GM23338 (cell line): ENCODE measurements around the gene CHKB. TPM values are rescaled to one million over a fixed set of nuclear protein-coding genes. Genes with fewer than 3 reads are reported as not detected.

ENCODE experiments used
- ATAC-seq: fragments of 200-7000 bp; cut with Tn5 transposase; 3 replicates; pipeline ENCODE4 v1.9.1; 2020
- DNase-seq: peaks from one replicate; pipeline ENCODE4 v3.0.0-alpha.2; 2015; ENCODE audit warnings: low spot score
- H2AFZ ChIP-seq: fragments of 200-600 bp; sonication (generic); 2 replicates; pipeline ENCODE4 v1.8.0; 2016; ENCODE audit warnings: antibody characterized with exemption, mild to moderate bottlenecking, moderate library complexity
- H3F3A ChIP-seq: fragments of 200-600 bp; sonication (generic); replicated peaks from 2 replicates; pipeline ENCODE4 v1.8.0; 2017; ENCODE audit warnings: antibody characterized with exemption, mixed run types, low read depth
- H3K27ac ChIP-seq: fragments of 200-600 bp; sonication (generic); 2 replicates; pipeline ENCODE4 v1.6.1; 2016; ENCODE audit warnings: low read depth
- H3K27me3 ChIP-seq: fragments of 200-600 bp; sonication (generic); 2 replicates; pipeline ENCODE4 v1.8.0; 2016; ENCODE audit warnings: mild to moderate bottlenecking, mixed run types, moderate library complexity; ENCODE audit not compliant: insufficient read depth
- H3K36me3 ChIP-seq: fragments of 200-600 bp; sonication (generic); 2 replicates; pipeline ENCODE4 v1.8.0; 2016; ENCODE audit warnings: mild to moderate bottlenecking; ENCODE audit not compliant: insufficient read depth
- H3K4me1 ChIP-seq: fragments of 200-600 bp; sonication (generic); 2 replicates; pipeline ENCODE4 v1.8.0; 2016; ENCODE audit warnings: mild to moderate bottlenecking, moderate library complexity; ENCODE audit not compliant: insufficient read depth
- H3K4me2 ChIP-seq: fragments of 200-600 bp; sonication (generic); 2 replicates; pipeline ENCODE4 v1.7.1; 2017; ENCODE audit warnings: mixed run types
- H3K4me3 ChIP-seq: fragments of 200-600 bp; sonication (generic); 2 replicates; pipeline ENCODE4 v1.6.1; 2016; ENCODE audit warnings: mixed run types
- H3K79me2 ChIP-seq: fragments of 200-600 bp; sonication (generic); replicated peaks from 2 replicates; pipeline ENCODE4 v1.8.0; 2017; ENCODE audit warnings: mild to moderate bottlenecking; ENCODE audit not compliant: insufficient read depth
- H3K9me2 ChIP-seq: fragments of 200-600 bp; sonication (generic); 2 replicates; pipeline ENCODE4 v1.8.0; 2017; ENCODE audit not compliant: insufficient read depth
- H4K20me1 ChIP-seq: fragments of 200-600 bp; sonication (generic); replicated peaks from 2 replicates; pipeline ENCODE4 v1.8.0; 2017; ENCODE audit warnings: mild to moderate bottlenecking; ENCODE audit not compliant: insufficient read depth
- H3K27ac Mint-ChIP-seq: 2 replicates; pipeline ENCODE4 v1.8.0; 2020; ENCODE audit warnings: inconsistent platforms, mild to moderate bottlenecking, moderate library complexity, mixed read lengths
- H3K27me3 Mint-ChIP-seq: 3 replicates; pipeline ENCODE4 v1.8.0; 2022; ENCODE audit warnings: low read depth, mild to moderate bottlenecking, moderate library complexity, mixed read lengths, inconsistent platforms; ENCODE audit not compliant: insufficient read depth, poor library complexity
- H3K36me3 Mint-ChIP-seq: 3 replicates; pipeline ENCODE4 v1.8.0; 2021; ENCODE audit warnings: low read depth, mild to moderate bottlenecking, inconsistent platforms, moderate library complexity, mixed read lengths
- H3K4me1 Mint-ChIP-seq: 3 replicates; pipeline ENCODE4 v1.8.0; 2020; ENCODE audit warnings: mild to moderate bottlenecking, inconsistent platforms, mixed read lengths
- H3K4me3 Mint-ChIP-seq: 3 replicates; pipeline ENCODE4 v1.8.0; 2021; ENCODE audit warnings: moderate library complexity, mild to moderate bottlenecking, inconsistent platforms, mixed read lengths
- H3K9me3 Mint-ChIP-seq: 3 replicates; pipeline ENCODE4 v1.8.0; 2020; ENCODE audit warnings: moderate library complexity, mild to moderate bottlenecking, inconsistent platforms, mixed read lengths
- CTCF ChIP-seq, 2 experiments: fragments of 200-600 bp in 1 of 2; sonication (generic) in 1 of 2; conservative IDR thresholded peaks; 2 replicates each; pipeline versions ENCODE4 v1.5.1 to v1.6.1; 2016 to 2017; ENCODE audit warnings: antibody characterized with exemption in 2 of 2, low read depth in 2 of 2, mild to moderate bottlenecking in 2 of 2, moderate library complexity in 1 of 2
- EZH2phosphoT487 ChIP-seq: fragments of 200-600 bp; sonication (generic); IDR thresholded peaks from one replicate; pipeline ENCODE4 v1.8.1; 2018; ENCODE audit warnings: antibody characterized with exemption; ENCODE audit not compliant: unreplicated experiment
- ZNF114 ChIP-seq: fragments of 250-450 bp; sonication (Bioruptor Pico); IDR thresholded peaks from 2 replicates; pipeline ENCODE4 v1.5.0; 2020; ENCODE audit warnings: mild to moderate bottlenecking, moderate library complexity
- ZNF462 ChIP-seq: fragments of 250-450 bp; sonication (Bioruptor Pico); IDR thresholded peaks from 2 replicates; pipeline ENCODE4 v1.5.0; 2020; ENCODE audit warnings: mild to moderate bottlenecking, moderate library complexity
- polyA plus RNA-seq: library from polyadenylated mRNA; unstranded; fragments of >200 nt; fragmentation: Nextera tagmentation; extraction: Ambion mirVana; gene quantifications from 2 replicates; pipeline ENCODE4 v1.2.1, GENCODE V29; 2016
- total RNA-seq: library from RNA; depleted of rRNA; stranded (reverse); fragments of >200 nt; shearing (Covaris generic); gene quantifications from 2 replicates; pipeline ENCODE4 v1.2.3, GENCODE V29; 2014
- TF ChIP-seq, protein P1 (sequence below): IDR thresholded peaks from one replicate; pipeline ENCODE4 v1.6.1; 2018; ENCODE audit warnings: antibody characterized with exemption; ENCODE audit not compliant: unreplicated experiment

Gene CHKB
- total and polyA plus RNA-seq, 2 experiments from 2014 or later: 51.2 to 61.6 TPM

DNA sequence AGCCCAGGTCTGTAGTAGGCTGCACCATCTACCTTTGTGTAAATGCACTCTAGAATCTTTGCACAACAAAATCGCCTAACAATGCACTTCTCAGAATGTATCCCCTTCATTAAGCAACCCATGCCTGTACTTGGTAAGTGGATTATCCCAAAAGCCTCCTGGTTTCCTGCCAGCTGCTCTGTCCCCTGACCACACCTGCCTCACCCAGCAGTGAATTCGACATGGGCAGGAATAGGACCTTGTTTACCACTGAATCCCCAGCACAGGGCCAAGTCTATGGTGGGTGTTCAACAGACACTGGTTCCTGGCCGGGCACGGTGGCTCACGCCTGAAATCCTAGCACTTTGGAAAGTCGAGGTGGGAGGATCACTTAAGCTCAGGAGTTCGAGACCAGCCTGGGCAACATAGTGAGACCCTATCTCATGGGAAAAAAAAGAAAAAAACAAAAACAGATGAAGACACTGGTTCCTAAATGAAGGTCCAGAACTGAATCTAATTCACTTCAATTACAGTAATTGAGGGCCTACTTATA is 14.9 kb downstream of the CHKB start:
- no peak for ATAC-seq
- H3K4me2 ChIP-seq: no peak overlapping the region
- H3K4me1 ChIP-seq: no peaks in the 10 kb centered on the region
- no peak overlapping the region for H3K4me3 ChIP-seq
- H3K9me3 Mint-ChIP-seq: no peaks in the 10 kb centered on the region
- H3K27ac ChIP-seq: no peak overlapping the region
- no peaks in the 10 kb centered on the region; the same call in 2 of the 3 replicates for H3K4me1 Mint-ChIP-seq
- H3K27ac Mint-ChIP-seq: no peak overlapping the region
- H4K20me1 ChIP-seq: no peaks in the 10 kb centered on the region
- TF ChIP-seq ZNF114 (CRISPR knock-in tag) (no peak), ZNF462 (CRISPR knock-in tag) (no peak), CTCF (conservative IDR thresholded peaks at IDR 0.05; ENCODE audit: low read depth in 2 of 2) (no peak), EZH2phosphoT487 (no peak)
- TF ChIP-seq, protein P1, sequence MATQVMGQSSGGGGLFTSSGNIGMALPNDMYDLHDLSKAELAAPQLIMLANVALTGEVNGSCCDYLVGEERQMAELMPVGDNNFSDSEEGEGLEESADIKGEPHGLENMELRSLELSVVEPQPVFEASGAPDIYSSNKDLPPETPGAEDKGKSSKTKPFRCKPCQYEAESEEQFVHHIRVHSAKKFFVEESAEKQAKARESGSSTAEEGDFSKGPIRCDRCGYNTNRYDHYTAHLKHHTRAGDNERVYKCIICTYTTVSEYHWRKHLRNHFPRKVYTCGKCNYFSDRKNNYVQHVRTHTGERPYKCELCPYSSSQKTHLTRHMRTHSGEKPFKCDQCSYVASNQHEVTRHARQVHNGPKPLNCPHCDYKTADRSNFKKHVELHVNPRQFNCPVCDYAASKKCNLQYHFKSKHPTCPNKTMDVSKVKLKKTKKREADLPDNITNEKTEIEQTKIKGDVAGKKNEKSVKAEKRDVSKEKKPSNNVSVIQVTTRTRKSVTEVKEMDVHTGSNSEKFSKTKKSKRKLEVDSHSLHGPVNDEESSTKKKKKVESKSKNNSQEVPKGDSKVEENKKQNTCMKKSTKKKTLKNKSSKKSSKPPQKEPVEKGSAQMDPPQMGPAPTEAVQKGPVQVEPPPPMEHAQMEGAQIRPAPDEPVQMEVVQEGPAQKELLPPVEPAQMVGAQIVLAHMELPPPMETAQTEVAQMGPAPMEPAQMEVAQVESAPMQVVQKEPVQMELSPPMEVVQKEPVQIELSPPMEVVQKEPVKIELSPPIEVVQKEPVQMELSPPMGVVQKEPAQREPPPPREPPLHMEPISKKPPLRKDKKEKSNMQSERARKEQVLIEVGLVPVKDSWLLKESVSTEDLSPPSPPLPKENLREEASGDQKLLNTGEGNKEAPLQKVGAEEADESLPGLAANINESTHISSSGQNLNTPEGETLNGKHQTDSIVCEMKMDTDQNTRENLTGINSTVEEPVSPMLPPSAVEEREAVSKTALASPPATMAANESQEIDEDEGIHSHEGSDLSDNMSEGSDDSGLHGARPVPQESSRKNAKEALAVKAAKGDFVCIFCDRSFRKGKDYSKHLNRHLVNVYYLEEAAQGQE: no peak
- H3K27me3 Mint-ChIP-seq: peaks cover 18% of the 10 kb centered on the region
- H3K9me2 ChIP-seq: no peaks in the 10 kb centered on the region
- H3F3A ChIP-seq: no peaks in the 10 kb centered on the region
- no peak overlapping the region for H2AFZ ChIP-seq
- no peaks in the 10 kb centered on the region for H3K79me2 ChIP-seq
- no peak overlapping the region for H3K4me3 Mint-ChIP-seq
- no peaks in the 10 kb centered on the region for H3K36me3 ChIP-seq
- peaks cover 37% of the 10 kb centered on the region for H3K36me3 Mint-ChIP-seq
- no peak for DNase-seq
- H3K27me3 ChIP-seq: peaks cover 13% of the 10 kb centered on the region
